Subcutaneous abdominal adipose tissue (tissue), 5 donors: ENCODE results near the gene EBF3.
A peak's percentile ranks its signal among the peaks of the same experiment; 100 is the strongest.

Experiments used
- H3K27ac ChIP-seq: one replicate; pipeline ENCODE4 v1.7.0; 2013; ENCODE audit warnings: low read depth, mild to moderate bottlenecking, inconsistent platforms, low read length, moderate library complexity
- H3K27me3 ChIP-seq, 5 donors: one replicate each; pipeline ENCODE4 v1.7.0; 2013; ENCODE audit warnings: low read length in 5 of 5, inconsistent platforms in 1 of 5; ENCODE audit not compliant: control insufficient read depth in 5 of 5, insufficient read depth in 4 of 5
- H3K36me3 ChIP-seq, 5 donors: one replicate each; pipeline ENCODE4 v1.7.0; 2013; ENCODE audit warnings: low read length in 5 of 5; ENCODE audit not compliant: control insufficient read depth in 5 of 5, insufficient read depth in 5 of 5
- H3K4me1 ChIP-seq, 5 donors: one replicate each; pipeline ENCODE4 v1.7.0; 2013; ENCODE audit warnings: low read length in 5 of 5, mild to moderate bottlenecking in 3 of 5, moderate library complexity in 1 of 5; ENCODE audit not compliant: control insufficient read depth in 5 of 5, insufficient read depth in 5 of 5
- H3K4me3 ChIP-seq, 5 donors: one replicate each; pipeline ENCODE4 v1.7.0; 2013; ENCODE audit warnings: low read length in 5 of 5, low read depth in 1 of 5
- H3K9ac ChIP-seq, 5 donors: one replicate each; pipeline ENCODE4 v1.7.0; 2013; ENCODE audit warnings: low read length in 5 of 5, mild to moderate bottlenecking in 4 of 5, moderate library complexity in 3 of 5
- H3K9me3 ChIP-seq, 5 donors: one replicate each; pipeline ENCODE4 v1.7.0; 2013; ENCODE audit warnings: low read length in 5 of 5; ENCODE audit not compliant: control insufficient read depth in 5 of 5
- donor health status: healthy.
- donor health status: healthy.
- donor health status: healthy.
- donor health status: healthy.
- donor health status: healthy.

EBF3 gene

DNA sequence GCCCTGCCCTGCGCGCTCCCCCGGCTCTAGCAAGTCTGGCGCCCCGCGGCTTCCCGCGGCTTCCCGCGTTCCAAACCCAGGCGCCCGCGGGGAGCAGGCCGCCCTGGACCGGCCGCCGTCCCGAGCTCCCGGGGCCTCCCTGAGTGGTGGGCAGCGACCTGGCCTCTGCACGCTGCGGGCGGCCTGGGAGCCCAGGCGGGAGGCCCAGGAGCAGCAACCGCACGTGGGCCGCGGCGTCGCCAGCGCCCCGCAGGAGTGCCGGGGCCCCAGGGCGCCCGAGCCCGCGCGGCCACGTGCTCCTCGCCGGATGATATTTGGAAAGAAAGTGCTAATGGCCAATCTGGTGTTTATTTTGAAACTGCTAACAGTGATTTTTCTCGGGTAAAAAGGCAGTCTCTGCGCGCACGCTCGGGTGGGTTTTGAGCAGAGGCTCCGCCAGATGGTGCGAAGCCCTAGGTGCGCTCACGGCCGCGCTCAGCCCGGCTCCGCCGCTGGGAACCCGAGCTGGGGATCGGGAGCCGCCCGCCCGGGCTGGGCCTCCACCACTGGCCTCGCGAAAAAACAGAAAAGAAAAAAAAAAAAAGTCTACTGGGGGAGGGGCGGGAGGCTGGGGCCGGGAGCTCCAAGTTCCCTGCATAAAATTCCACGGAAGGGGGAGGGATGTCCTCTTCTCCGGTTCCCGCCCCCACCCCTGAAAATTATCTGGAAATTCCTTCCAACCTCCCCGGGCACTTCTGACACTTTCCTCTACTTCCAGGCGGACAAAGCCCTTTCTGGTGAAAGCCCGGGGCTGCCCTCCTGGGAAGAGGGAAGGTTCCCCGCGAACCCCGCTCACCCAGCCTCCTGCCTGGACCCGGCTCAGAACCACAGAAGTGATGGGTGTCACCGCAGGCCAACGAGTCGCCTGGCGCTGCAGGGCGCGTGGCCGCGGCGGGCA lies 4.3 kb downstream of the EBF3 start:
- H3K4me3 ChIP-seq: peak overlapping the region in 4 of 5 donors; percentile 71 to 90 (median 86)
- peak overlapping the region; percentile 96 for H3K27ac ChIP-seq
- peak overlapping the region in 4 of 5 donors; percentile 48 to 78 (median 64) for H3K9ac ChIP-seq
- no peaks in the 10 kb centered on the region for H3K9me3 ChIP-seq
- H3K36me3 ChIP-seq: peaks cover 0 to 3% (median 0%) of the 10 kb centered on the region in 5 donors
- H3K27me3 ChIP-seq: peaks cover 0 to 5% (median 0%) of the 10 kb centered on the region in 5 donors
- peaks cover 8 to 84% (median 74%) of the 10 kb centered on the region in 5 donors for H3K4me1 ChIP-seq

DNA sequence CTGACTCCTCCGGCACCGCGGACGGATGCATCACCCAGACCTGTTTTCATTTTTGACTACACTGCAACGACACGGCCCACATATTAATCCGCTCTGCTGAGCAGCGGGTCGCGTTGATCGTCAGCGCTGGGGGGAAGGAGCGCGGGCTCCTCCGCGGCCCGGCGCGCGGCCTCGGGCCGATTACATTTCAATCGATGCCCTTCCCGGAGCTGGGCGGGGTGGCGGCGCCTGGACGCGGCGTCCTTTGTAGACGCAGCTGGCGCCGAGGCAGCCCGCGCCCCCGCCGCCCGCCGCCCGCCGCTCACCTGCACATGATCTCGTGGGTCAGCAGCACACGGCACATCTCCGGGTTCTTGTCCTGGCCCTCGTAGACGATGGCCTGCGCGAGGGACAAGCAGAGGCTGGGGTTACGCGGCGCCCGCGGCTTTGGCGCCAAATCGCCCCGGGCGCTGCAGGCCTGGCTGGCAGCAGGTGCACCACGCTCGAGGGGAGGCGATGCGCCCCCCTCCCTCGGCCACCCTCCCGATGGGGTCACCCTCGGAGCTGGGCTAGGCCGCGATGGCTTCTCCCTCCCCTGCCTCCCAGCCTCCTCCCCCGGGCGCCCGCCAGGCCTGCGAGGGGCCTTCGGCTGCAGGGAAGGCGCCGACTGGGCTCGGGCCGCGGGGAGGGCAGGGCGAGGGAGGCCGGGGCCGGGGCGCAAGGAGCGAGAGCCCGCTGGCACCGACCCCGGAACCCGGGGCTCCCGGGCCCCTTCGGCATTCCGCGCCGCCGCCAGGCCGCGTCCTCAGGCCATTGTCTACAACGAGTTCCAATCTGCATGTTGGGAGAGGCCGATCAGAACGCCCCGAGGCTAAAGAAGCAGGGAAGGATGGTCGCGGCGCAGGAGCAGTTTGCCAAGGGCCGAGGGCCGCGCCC lies 5.2 kb downstream of the EBF3 start:
- Histone ChIP-seq H3K9me3 (no peaks in the 10 kb centered on the region), H3K4me3 (peak overlapping the region; percentile 71 to 90 (median 83)), H3K27me3 (peaks cover 0 to 5% (median 0%) of the 10 kb centered on the region in 5 donors), H3K36me3 (peaks cover 0 to 3% (median 0%) of the 10 kb centered on the region in 5 donors), H3K27ac (peak overlapping the region; percentile 96), H3K4me1 (peaks cover 9 to 87% (median 79%) of the 10 kb centered on the region in 5 donors), H3K9ac (peak overlapping the region in 3 of 5 donors; percentile 3 to 78 (median 62))

DNA sequence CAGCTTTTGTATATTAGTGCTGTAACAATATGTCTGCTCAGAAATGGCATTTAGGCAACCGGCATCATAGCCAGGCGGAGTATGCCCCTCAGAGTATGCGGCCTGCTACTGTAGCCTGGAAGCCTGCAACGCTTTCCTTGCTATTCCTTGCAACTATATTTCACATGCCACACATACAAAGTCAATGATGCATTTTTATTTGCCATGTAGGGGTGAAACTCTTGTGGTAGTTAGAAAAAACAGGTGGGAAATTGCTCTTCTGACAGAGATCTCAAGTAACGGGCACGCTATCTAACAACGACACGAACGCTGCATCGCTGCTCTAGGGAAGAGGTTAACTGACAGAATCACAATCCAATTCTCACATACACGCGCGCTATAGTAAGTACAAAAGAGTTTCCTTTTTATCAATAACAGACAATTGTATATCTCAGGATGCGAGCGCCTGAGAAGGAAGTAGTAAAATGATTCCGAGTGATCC lies 5.9 kb downstream of the EBF3 start:
- no peaks in the 10 kb centered on the region for H3K9me3 ChIP-seq
- peak overlapping the region; percentile 71 to 90 (median 83) for H3K4me3 ChIP-seq
- peaks cover 14 to 93% (median 85%) of the 10 kb centered on the region in 5 donors for H3K4me1 ChIP-seq
- H3K9ac ChIP-seq: peak overlapping the region in 3 of 5 donors; percentile 3 to 78 (median 28)
- H3K27ac ChIP-seq: peak overlapping the region; percentile 96
- peaks cover 0 to 3% (median 0%) of the 10 kb centered on the region in 5 donors for H3K36me3 ChIP-seq
- peaks cover 0 to 5% (median 0%) of the 10 kb centered on the region in 5 donors for H3K27me3 ChIP-seq

DNA sequence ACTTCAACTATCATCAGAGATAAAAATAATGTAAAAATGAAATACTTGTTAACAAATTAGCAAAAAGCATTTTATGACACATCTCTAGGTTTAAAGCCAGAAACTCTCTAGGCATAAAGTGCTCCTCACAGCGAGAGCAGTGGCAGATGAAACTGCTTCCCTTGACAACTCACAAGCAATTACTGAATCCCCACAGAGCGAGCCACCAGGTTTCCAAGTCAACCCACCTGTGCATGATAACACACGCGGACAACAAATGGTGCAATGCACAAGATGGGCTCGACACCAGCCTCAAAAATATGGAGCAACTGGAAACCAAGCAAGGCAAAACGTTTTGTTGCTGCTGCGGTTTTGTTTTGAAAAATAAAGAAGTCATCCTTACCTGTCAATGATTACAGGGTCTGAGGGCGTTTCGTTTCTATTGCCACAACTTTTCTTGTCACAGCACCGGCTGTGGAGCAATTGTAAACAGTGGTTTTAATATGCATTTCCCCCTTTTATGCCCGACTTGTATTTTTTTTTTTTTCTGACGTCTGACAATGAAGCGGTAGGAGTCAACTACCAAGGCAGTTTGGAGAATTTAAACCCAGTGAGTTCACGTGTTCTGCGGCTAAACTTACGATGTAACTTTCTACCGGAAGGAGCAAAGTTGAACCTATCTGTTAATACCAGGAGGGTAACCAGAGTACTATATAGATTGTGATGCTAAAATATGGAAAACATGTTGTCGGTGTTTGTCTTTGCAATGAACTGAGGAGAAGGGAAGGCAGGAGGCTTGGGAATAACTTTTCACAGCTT lies 7.0 kb downstream of the EBF3 start:
- no peaks in the 10 kb centered on the region for H3K9me3 ChIP-seq
- H3K27me3 ChIP-seq: no peaks in the 10 kb centered on the region
- peak overlapping the region; percentile 96 for H3K27ac ChIP-seq

DNA sequence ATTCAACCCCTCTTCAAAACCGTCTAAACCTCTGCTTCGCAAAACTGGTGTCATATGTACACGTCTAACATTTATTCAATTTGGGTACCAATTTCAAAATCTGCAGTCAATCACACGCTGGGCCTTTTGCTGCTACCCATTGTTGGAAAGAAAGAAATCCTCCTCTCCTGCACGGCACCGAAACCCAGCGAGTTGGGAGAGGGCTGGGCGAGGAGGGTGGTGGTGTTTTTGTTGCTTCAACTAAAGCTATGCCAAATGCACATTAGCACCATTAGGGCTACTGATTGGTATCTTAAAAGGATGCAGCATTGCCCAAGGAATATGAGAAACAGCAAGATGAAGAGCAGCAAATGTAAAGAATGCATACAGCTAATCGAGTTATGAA lies 7.8 kb downstream of the EBF3 start:
- Histone ChIP-seq H3K36me3 (peaks cover 0 to 3% (median 0%) of the 10 kb centered on the region in 5 donors), H3K4me3 (peak overlapping the region; percentile 30 to 90 (median 71)), H3K27ac (peak overlapping the region; percentile 96), H3K9me3 (no peaks in the 10 kb centered on the region), H3K9ac (peak overlapping the region in 3 of 5 donors; percentile 1 to 22 (median 22)), H3K27me3 (no peaks in the 10 kb centered on the region), H3K4me1 (peaks cover 18 to 94% (median 87%) of the 10 kb centered on the region in 5 donors)

More for the DNA sequence above, 7.0 kb downstream of the EBF3 start:
- peak overlapping the region; percentile 71 to 90 (median 83) for H3K4me3 ChIP-seq
- H3K36me3 ChIP-seq: peaks cover 0 to 3% (median 0%) of the 10 kb centered on the region in 5 donors
- peaks cover 14 to 94% (median 87%) of the 10 kb centered on the region in 5 donors for H3K4me1 ChIP-seq
- peak overlapping the region in 1 of 5 donors; percentile 27 for H3K9ac ChIP-seq

DNA sequence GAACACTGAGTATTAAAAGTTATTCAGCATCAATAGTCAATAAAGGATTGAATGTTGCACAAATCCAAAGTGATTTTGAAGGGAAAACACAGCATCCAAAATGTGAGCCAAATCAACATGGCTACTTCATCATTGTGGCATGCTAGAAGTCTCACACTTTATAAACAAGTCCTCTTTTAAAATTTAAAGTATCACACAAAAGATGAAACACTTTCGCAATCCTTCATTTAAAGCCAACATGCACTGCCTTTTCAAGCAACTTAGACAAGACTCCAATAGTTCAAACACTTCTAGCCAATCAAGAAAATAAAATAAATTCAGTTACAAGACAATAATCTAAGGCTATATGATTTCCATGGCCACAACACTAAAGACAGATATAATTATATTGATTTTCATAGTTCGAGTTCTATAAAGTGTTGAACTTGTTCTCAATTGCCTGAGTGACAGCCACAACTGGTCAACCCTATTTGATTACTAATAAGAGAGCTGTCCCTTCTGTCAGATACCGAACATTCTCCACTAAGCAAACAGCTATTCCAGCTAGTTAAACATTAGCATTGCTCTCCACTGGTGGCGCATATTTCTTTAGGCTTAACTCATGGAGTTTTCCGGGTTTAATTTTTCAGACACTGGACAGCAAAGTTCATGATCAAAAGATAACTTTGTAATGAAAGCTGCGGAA lies 8.3 kb downstream of the EBF3 start:
- H3K4me3 ChIP-seq: peak overlapping the region; percentile 30 to 90 (median 71)
- peak overlapping the region; percentile 96 for H3K27ac ChIP-seq
- no peaks in the 10 kb centered on the region for H3K9me3 ChIP-seq
- H3K27me3 ChIP-seq: no peaks in the 10 kb centered on the region
- H3K36me3 ChIP-seq: peaks cover 0 to 3% (median 0%) of the 10 kb centered on the region in 5 donors
- peaks cover 22 to 93% (median 87%) of the 10 kb centered on the region in 5 donors for H3K4me1 ChIP-seq
- peak overlapping the region in 3 of 5 donors; percentile 1 to 37 (median 22) for H3K9ac ChIP-seq

DNA sequence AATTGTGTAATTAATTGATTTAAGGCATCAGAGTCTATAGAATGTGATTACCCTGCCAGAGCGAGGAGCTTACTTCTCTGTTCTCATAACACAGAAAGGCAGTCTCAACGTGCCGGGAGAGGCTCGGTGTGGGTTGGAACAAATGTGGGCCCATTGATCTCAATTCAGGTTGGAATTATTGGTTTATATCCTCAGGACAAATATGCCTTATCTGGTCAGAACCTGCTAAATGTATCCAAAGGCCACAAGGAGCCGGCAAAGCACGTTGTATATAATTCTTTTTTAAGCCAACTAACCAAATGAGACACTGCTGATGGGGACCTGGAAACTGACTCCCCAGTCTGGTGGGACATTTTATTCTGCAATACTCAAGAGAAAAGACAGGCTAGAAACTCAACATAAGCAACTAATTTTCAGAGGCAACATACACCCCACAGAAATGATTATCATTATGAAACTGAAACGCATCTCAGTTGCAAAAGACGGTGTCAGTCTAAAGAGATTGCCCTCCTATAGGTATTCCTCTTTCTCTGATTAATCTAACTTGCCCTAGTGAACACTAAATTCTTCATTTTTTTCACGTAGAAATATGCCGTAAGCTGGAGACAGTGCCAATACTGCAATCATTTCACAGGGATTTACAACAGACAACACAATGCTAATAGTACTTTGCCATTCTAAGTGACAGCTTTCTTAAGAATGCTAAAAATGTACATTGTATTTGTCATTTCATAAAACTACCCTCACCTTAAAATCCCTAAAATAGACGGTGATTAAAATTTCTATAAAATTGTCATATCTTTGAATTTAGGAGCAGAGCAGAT lies 9.4 kb downstream of the EBF3 start:
- Histone ChIP-seq H3K36me3 (peaks cover 0 to 3% (median 0%) of the 10 kb centered on the region in 5 donors), H3K4me1 (peaks cover 22 to 96% (median 91%) of the 10 kb centered on the region in 5 donors), H3K4me3 (peak overlapping the region; percentile 20 to 89 (median 57)), H3K27me3 (no peaks in the 10 kb centered on the region), H3K9me3 (no peaks in the 10 kb centered on the region), H3K27ac (peak overlapping the region; percentile 96), H3K9ac (peak overlapping the region in 3 of 5 donors; percentile 9 to 60 (median 52))
